HL-60 (cell line): Measurements from ENCODE around the gene MAU2.

Source experiments
- CTCF ChIP-seq: IDR thresholded peaks from one replicate; pipeline ENCODE4 v1.5.1; 2011; ENCODE audit warnings: low read length, control low read depth, inconsistent platforms; ENCODE audit not compliant: insufficient read depth
- POLR2AphosphoS5 ChIP-seq: IDR thresholded peaks from 2 replicates; pipeline ENCODE4 v1.6.1; 2012; ENCODE audit warnings: low read depth
- SPI1 ChIP-seq: IDR thresholded peaks from 2 replicates; pipeline ENCODE4 v1.6.1; 2012; ENCODE audit warnings: low read depth, mild to moderate bottlenecking, borderline replicate concordance

DNA sequence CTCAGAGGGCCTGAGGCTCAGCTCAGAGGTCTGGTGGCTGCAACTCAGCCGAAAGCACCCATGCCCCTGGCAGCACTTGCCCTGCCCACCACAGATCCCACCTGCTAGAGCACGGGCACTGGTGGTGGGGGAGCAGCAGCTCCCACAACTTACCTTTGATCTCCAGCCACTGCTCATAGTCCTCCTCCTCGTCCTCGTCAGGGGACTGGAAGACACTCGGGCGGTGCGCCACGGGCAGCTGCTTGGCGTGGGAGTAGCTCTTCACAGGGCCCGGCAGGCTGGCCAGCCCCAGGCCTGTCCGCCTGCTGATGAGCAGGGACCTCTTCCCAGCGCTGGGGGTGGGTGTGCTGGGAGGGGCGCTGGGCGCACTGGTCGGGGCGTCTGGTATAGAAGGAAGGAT is 14.9 kb upstream of the MAU2 start:
- no peak for TF ChIP-seq POLR2AphosphoS5
- TF ChIP-seq SPI1, result no peak
- no peak for TF ChIP-seq CTCF
